Liver (tissue), 9 donors: ENCODE data around the gene PSAT1. TPM values are rescaled to one million over a fixed set of nuclear protein-coding genes. Genes with fewer than 3 reads are reported as not detected.

Experiments
- DNase-seq: peaks from one replicate; pipeline ENCODE4 v3.0.0-alpha.2; 2017; ENCODE audit warnings: low spot score
- H3K27ac ChIP-seq, 2 donors: one replicate each; pipeline ENCODE4 v1.7.0; 2013; ENCODE audit warnings: inconsistent platforms in 2 of 2, low read length in 2 of 2, control low read depth in 1 of 2, low read depth in 1 of 2, mild to moderate bottlenecking in 1 of 2
- H3K27me3 ChIP-seq, 4 donors: one replicate each; pipeline versions ENCODE4 v1.6.1 to v1.7.0; 2013; ENCODE audit warnings: low read length in 3 of 4, inconsistent platforms in 1 of 4, mild to moderate bottlenecking in 1 of 4, moderate library complexity in 1 of 4; ENCODE audit not compliant: control insufficient read depth in 4 of 4, insufficient read depth in 4 of 4
- H3K36me3 ChIP-seq, 4 donors: one replicate each; pipeline versions ENCODE4 v1.6.1 to v1.7.0; 2013; ENCODE audit warnings: low read length in 3 of 4, mild to moderate bottlenecking in 3 of 4, low read depth in 1 of 4, moderate library complexity in 1 of 4; ENCODE audit not compliant: control insufficient read depth in 4 of 4, insufficient read depth in 3 of 4
- H3K4me1 ChIP-seq, 4 donors: one replicate each; pipeline versions ENCODE4 v1.6.1 to v1.7.0; 2013; ENCODE audit warnings: low read length in 3 of 4, mild to moderate bottlenecking in 3 of 4, moderate library complexity in 1 of 4; ENCODE audit not compliant: control insufficient read depth in 4 of 4, insufficient read depth in 4 of 4
- H3K4me3 ChIP-seq, 3 donors: one replicate each; pipeline versions ENCODE4 v1.6.1 to v1.7.0; 2013; ENCODE audit warnings: low read length in 3 of 3, control low read depth in 1 of 3, low read depth in 1 of 3, mild to moderate bottlenecking in 1 of 3
- H3K9ac ChIP-seq, 2 donors: one replicate each; pipeline ENCODE4 v1.7.0; 2013; ENCODE audit warnings: low read length in 2 of 2, mild to moderate bottlenecking in 2 of 2, moderate library complexity in 2 of 2, control low read depth in 1 of 2, low read depth in 1 of 2
- H3K9me3 ChIP-seq, 4 donors: one replicate each; pipeline versions ENCODE4 v1.6.1 to v1.7.0; 2013; ENCODE audit warnings: low read length in 3 of 4; ENCODE audit not compliant: control insufficient read depth in 4 of 4
- EGR1 ChIP-seq, 2 donors: IDR thresholded peaks; 2 replicates each; pipeline ENCODE4 v1.6.1; 2016 to 2018; ENCODE audit warnings: antibody characterized with exemption in 2 of 2, low read depth in 2 of 2
- FOXA1 ChIP-seq: IDR thresholded peaks from 2 replicates; pipeline ENCODE4 v1.6.1; 2016; ENCODE audit warnings: antibody characterized with exemption
- FOXA2 ChIP-seq: IDR thresholded peaks from 2 replicates; pipeline ENCODE4 v1.6.1; 2016; ENCODE audit warnings: antibody characterized with exemption
- GABPA ChIP-seq, 2 donors: IDR thresholded peaks in 1 of 2; conservative IDR thresholded peaks in 1 of 2; 2 replicates each; pipeline ENCODE4 v1.6.1; 2016; ENCODE audit warnings: antibody characterized with exemption in 2 of 2, mild to moderate bottlenecking in 1 of 2, moderate library complexity in 1 of 2
- JUND ChIP-seq, 2 donors: IDR thresholded peaks; 2 replicates each; pipeline ENCODE4 v1.6.1; 2016; ENCODE audit warnings: antibody characterized with exemption in 2 of 2
- NR2F2 ChIP-seq: IDR thresholded peaks from 2 replicates; pipeline ENCODE4 v1.6.1; 2016; ENCODE audit warnings: antibody characterized with exemption
- RAD21 ChIP-seq, 2 donors: IDR thresholded peaks; 2 replicates each; pipeline ENCODE4 v1.6.1; 2016; ENCODE audit warnings: antibody characterized with exemption in 2 of 2, mild to moderate bottlenecking in 2 of 2
- SP1 ChIP-seq: IDR thresholded peaks from 2 replicates; pipeline ENCODE4 v1.6.1; 2018; ENCODE audit warnings: antibody characterized with exemption, mild to moderate bottlenecking
- TAF1 ChIP-seq: conservative IDR thresholded peaks from 2 replicates; pipeline ENCODE4 v1.6.1; 2016; ENCODE audit warnings: antibody characterized with exemption, mild to moderate bottlenecking
- YY1 ChIP-seq: IDR thresholded peaks from 2 replicates; pipeline ENCODE4 v1.6.1; 2016; ENCODE audit warnings: antibody characterized with exemption, mild to moderate bottlenecking
- WGBS: extraction: QIAGEN DNeasy Blood & Tissue Kit; methylation state at CpG from one replicate; pipeline ENCODE4 v1.1.7; 2013; 5-methylcytosine and 5-hydroxymethylcytosine counted together
- polyA plus RNA-seq, 2 donors: library from polyadenylated mRNA; stranded (reverse) in 1 of 2; unstranded in 1 of 2; fragments of 200-250 nt in 1 of 2; fragments of >200 nt in 1 of 2; fragmentation: Nextera tagmentation in 1 of 2; extraction: Ambion mirVana in 1 of 2; gene quantifications; one replicate each; pipeline versions ENCODE4 v1.2.1 to v1.2.3, GENCODE V29; 2013 to 2015
- total RNA-seq, 2 donors: library from RNA; depleted of rRNA; stranded (reverse); fragments of >200 nt; gene quantifications; one replicate each; pipeline ENCODE4 v1.2.3, GENCODE V29; 2014
- TF ChIP-seq, protein P1 (sequence below): IDR thresholded peaks from 2 replicates; pipeline ENCODE4 v1.6.1; 2016; ENCODE audit warnings: antibody characterized with exemption, mild to moderate bottlenecking
- TF ChIP-seq, protein P2 (sequence below): IDR thresholded peaks from 2 replicates; pipeline ENCODE4 v1.6.1; 2016; ENCODE audit warnings: antibody characterized with exemption
- TF ChIP-seq, protein P3 (sequence below): IDR thresholded peaks from 2 replicates; pipeline ENCODE4 v1.6.1; 2016; ENCODE audit warnings: antibody characterized with exemption
- TF ChIP-seq, protein P4 (sequence below): fragments of 150-350 bp; IDR thresholded peaks from 2 replicates; pipeline ENCODE4 v1.5.1; 2017; ENCODE audit warnings: improper control_type of control experiment, low read depth, low read length; ENCODE audit not compliant: missing input control
- donor health status: healthy.
- donor health status: healthy.
- donor health status: healthy.
- donor health status: healthy.
- donor health status: healthy.

The PSAT1 gene
- total and polyA plus RNA-seq, 4 donors, result 28.0 to 156 (median 66.8) TPM

DNA sequence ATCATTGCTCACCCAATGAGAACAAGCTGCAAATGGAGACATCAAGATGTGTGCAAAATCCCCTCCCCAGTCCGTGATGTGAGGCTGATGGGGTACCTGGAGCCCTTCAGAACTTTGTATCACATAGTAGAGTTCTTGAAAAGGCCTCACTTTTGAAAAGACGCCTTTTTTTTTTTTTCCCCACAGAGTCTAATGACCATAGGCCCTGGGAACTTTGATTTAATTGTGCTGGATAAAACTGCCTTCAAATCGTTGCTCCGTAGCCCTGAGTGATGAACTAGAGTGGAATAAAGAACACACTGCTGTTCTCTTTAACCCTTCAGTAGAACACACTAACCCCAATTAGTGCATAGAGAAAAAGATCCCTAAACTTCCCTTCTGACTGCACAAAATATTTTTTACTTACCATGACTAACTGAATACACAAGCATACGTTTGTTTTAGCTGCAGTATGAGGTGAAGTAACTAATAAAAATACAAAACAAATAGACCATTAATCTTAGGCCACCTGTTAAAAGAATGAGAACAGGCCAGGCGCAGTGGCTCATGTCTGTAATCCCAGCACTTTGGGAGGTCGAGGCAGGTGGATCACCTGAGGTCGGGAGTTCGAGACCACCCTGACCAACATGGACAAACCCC is 15.1 kb downstream of the PSAT1 start (continued):
- no peak for TF ChIP-seq RAD21 (IDR thresholded peaks at IDR 0.05)
- no peak for TF ChIP-seq SP1
- TF ChIP-seq YY1, result no peak
- no peak for TF ChIP-seq TAF1
- no peak for TF ChIP-seq FOXA1
- TF ChIP-seq FOXA2, result no peak

DNA sequence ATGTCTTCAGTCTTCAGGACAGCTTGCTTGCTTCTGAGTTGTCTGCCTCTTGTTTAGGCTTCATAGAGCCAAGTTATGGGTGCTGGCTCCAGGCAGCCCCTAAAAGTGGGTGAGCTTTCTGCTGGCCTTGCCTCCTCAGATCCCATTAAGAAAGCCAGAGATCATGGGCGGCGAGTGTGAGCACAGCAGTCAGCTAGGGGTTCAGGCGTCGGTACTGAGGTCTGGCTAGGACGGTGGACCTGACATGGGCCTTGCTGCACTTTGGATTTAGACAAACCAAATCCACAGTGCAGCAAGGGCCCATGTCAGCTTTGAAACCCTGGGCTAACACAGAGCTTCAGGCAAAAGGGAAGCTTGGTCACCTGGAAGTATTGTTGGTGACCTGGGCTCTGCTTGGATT is 17.6 kb downstream of the PSAT1 start:
- Histone ChIP-seq H3K36me3 (peaks cover 8 to 50% (median 27%) of the 10 kb centered on the region in 4 donors), H3K27me3 (no peaks in the 10 kb centered on the region), H3K27ac (no peak overlapping the region), H3K4me3 (no peak overlapping the region), H3K9me3 (no peaks in the 10 kb centered on the region), H3K9ac (no peak overlapping the region), H3K4me1 (no peaks in the 10 kb centered on the region)
- 96% methylated on average over 5 of the region's 5 CpGs for WGBS
- no peak for TF ChIP-seq YY1
- no peak for TF ChIP-seq GABPA (IDR thresholded peaks at IDR 0.05 in 1 of 2, conservative IDR thresholded peaks at IDR 0.05 in 1 of 2)
- TF ChIP-seq NR2F2, result no peak
- no peak for TF ChIP-seq EGR1 (IDR thresholded peaks at IDR 0.05; ENCODE audit: low read depth in 2 of 2)
- TF ChIP-seq, protein P1, sequence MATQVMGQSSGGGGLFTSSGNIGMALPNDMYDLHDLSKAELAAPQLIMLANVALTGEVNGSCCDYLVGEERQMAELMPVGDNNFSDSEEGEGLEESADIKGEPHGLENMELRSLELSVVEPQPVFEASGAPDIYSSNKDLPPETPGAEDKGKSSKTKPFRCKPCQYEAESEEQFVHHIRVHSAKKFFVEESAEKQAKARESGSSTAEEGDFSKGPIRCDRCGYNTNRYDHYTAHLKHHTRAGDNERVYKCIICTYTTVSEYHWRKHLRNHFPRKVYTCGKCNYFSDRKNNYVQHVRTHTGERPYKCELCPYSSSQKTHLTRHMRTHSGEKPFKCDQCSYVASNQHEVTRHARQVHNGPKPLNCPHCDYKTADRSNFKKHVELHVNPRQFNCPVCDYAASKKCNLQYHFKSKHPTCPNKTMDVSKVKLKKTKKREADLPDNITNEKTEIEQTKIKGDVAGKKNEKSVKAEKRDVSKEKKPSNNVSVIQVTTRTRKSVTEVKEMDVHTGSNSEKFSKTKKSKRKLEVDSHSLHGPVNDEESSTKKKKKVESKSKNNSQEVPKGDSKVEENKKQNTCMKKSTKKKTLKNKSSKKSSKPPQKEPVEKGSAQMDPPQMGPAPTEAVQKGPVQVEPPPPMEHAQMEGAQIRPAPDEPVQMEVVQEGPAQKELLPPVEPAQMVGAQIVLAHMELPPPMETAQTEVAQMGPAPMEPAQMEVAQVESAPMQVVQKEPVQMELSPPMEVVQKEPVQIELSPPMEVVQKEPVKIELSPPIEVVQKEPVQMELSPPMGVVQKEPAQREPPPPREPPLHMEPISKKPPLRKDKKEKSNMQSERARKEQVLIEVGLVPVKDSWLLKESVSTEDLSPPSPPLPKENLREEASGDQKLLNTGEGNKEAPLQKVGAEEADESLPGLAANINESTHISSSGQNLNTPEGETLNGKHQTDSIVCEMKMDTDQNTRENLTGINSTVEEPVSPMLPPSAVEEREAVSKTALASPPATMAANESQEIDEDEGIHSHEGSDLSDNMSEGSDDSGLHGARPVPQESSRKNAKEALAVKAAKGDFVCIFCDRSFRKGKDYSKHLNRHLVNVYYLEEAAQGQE, result no peak
- TF ChIP-seq RAD21 (IDR thresholded peaks at IDR 0.05), result no peak
- TF ChIP-seq TAF1, result no peak
- TF ChIP-seq FOXA1, result no peak
- no peak for TF ChIP-seq SP1
- no peak for DNase-seq

DNA sequence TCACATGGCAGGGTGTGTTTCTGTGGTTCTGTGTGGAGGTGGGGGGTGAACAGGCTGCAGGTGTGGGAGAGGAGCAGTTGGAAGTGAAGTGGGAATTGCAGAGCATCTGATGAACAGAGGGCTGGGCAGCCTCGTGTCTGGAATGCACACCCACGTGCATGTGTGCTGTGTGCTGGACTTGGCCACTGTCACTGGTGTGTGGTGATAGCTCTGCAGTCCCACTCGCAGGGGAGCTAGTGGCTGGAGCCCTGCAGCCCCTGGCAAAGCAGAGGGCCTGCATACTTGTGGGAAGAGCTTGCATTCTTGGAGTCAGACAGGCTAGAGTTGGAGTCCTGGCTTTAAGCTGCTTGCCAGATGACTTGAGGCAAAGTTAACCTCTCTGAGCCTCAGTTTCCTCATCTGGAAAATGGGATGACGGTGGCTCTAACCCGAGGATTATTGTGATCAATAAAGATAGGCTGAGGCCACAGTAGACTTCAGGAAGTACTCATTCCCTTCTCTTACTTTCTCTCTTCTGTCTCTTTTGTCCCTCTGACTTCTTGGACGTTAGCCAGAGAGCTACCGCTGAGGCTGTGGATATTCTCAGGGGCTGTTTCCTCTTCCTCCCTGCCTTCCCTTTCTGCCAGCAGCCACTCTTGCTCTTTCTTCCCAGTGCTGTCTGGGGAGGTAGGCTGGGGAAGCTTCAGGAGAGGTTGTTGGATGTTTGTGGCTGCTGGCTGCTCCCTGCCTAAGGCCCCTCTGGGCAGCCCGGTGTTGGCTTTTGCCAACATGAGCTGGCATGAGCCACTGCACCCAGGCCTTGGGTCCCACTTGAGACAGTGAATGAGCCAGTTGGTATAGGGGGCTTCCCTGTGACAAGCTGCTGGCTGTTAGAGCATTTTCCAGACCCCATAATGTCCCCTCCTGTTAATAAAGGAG is 18.3 kb downstream of the PSAT1 start:
- Histone ChIP-seq H3K36me3 (peaks cover 8 to 50% (median 24%) of the 10 kb centered on the region in 4 donors), H3K9ac (no peak overlapping the region), H3K9me3 (no peaks in the 10 kb centered on the region), H3K27ac (no peak overlapping the region), H3K27me3 (no peaks in the 10 kb centered on the region), H3K4me1 (no peaks in the 10 kb centered on the region), H3K4me3 (no peak overlapping the region)
- DNase-seq, result no peak
- TF ChIP-seq, protein P2, sequence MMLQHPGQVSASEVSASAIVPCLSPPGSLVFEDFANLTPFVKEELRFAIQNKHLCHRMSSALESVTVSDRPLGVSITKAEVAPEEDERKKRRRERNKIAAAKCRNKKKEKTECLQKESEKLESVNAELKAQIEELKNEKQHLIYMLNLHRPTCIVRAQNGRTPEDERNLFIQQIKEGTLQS, result no peak
- no peak for TF ChIP-seq JUND (IDR thresholded peaks at IDR 0.05)
- TF ChIP-seq YY1, result no peak
- TF ChIP-seq, protein P3, sequence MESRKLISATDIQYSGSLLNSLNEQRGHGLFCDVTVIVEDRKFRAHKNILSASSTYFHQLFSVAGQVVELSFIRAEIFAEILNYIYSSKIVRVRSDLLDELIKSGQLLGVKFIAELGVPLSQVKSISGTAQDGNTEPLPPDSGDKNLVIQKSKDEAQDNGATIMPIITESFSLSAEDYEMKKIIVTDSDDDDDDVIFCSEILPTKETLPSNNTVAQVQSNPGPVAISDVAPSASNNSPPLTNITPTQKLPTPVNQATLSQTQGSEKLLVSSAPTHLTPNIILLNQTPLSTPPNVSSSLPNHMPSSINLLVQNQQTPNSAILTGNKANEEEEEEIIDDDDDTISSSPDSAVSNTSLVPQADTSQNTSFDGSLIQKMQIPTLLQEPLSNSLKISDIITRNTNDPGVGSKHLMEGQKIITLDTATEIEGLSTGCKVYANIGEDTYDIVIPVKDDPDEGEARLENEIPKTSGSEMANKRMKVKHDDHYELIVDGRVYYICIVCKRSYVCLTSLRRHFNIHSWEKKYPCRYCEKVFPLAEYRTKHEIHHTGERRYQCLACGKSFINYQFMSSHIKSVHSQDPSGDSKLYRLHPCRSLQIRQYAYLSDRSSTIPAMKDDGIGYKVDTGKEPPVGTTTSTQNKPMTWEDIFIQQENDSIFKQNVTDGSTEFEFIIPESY, result no peak
- no peak for TF ChIP-seq RAD21 (IDR thresholded peaks at IDR 0.05)
- TF ChIP-seq GABPA (IDR thresholded peaks at IDR 0.05 in 1 of 2, conservative IDR thresholded peaks at IDR 0.05 in 1 of 2), result no peak
- no peak for TF ChIP-seq NR2F2
- TF ChIP-seq FOXA1, result no peak
- TF ChIP-seq, protein P4, sequence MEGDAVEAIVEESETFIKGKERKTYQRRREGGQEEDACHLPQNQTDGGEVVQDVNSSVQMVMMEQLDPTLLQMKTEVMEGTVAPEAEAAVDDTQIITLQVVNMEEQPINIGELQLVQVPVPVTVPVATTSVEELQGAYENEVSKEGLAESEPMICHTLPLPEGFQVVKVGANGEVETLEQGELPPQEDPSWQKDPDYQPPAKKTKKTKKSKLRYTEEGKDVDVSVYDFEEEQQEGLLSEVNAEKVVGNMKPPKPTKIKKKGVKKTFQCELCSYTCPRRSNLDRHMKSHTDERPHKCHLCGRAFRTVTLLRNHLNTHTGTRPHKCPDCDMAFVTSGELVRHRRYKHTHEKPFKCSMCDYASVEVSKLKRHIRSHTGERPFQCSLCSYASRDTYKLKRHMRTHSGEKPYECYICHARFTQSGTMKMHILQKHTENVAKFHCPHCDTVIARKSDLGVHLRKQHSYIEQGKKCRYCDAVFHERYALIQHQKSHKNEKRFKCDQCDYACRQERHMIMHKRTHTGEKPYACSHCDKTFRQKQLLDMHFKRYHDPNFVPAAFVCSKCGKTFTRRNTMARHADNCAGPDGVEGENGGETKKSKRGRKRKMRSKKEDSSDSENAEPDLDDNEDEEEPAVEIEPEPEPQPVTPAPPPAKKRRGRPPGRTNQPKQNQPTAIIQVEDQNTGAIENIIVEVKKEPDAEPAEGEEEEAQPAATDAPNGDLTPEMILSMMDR, result no peak
- 76% methylated on average over 8 of the region's 8 CpGs for WGBS
